Loucy (cell line): ENCODE data around the gene DTNBP1.

Source experiments
- H2AFZ ChIP-seq: fragments of 200-600 bp; sonication (generic); 2 replicates; pipeline ENCODE4 v1.6.0; 2016; ENCODE audit warnings: antibody characterized with exemption, mild to moderate bottlenecking, low read length, moderate library complexity
- H3F3A ChIP-seq: fragments of 200-600 bp; 2 replicates; pipeline ENCODE4 v1.6.0; 2016; ENCODE audit warnings: antibody characterized with exemption, low read depth, mild to moderate bottlenecking
- H3K27me3 ChIP-seq: fragments of 200-600 bp; sonication (generic); 2 replicates; pipeline ENCODE4 v1.6.1; 2014; ENCODE audit warnings: low read length, mild to moderate bottlenecking; ENCODE audit not compliant: insufficient read depth, poor library complexity, severe bottlenecking
- H3K36me3 ChIP-seq: fragments of 200-600 bp; sonication (generic); 2 replicates; pipeline ENCODE4 v1.6.1; 2016; ENCODE audit warnings: low read length; ENCODE audit not compliant: insufficient read depth
- H3K4me1 ChIP-seq: fragments of 200-600 bp; sonication (generic); 2 replicates; pipeline ENCODE4 v1.5.1; 2014; ENCODE audit warnings: low read length, mild to moderate bottlenecking; ENCODE audit not compliant: insufficient read depth, poor library complexity, severe bottlenecking
- H3K4me2 ChIP-seq: fragments of 200-600 bp; sonication (generic); 2 replicates; pipeline ENCODE4 v1.6.0; 2014; ENCODE audit warnings: antibody characterized with exemption, low read length, low read depth, mild to moderate bottlenecking; ENCODE audit not compliant: poor library complexity, severe bottlenecking
- H3K4me3 ChIP-seq: fragments of 200-600 bp; sonication (generic); 2 replicates; pipeline ENCODE4 v1.5.1; 2014; ENCODE audit warnings: low read length, mild to moderate bottlenecking, mixed read lengths; ENCODE audit not compliant: poor library complexity, severe bottlenecking
- H3K79me2 ChIP-seq: fragments of 200-600 bp; sonication (generic); 2 replicates; pipeline ENCODE4 v1.6.1; 2014; ENCODE audit warnings: low read length; ENCODE audit not compliant: insufficient read depth
- H3K9ac ChIP-seq: fragments of 200-600 bp; sonication (generic); 2 replicates; pipeline ENCODE4 v1.6.0; 2014; ENCODE audit warnings: mild to moderate bottlenecking, low read depth, low read length, moderate library complexity; ENCODE audit not compliant: poor library complexity, severe bottlenecking
- H3K9me2 ChIP-seq: fragments of 200-600 bp; sonication (generic); replicated peaks from 2 replicates; pipeline ENCODE4 v1.6.1; 2016; ENCODE audit warnings: low read depth, low read length, mixed read lengths
- H3K9me3 ChIP-seq: fragments of 200-600 bp; sonication (generic); 2 replicates; pipeline ENCODE4 v1.6.1; 2014; ENCODE audit warnings: mild to moderate bottlenecking, antibody characterized with exemption, low read length, low read depth; ENCODE audit not compliant: insufficient read depth
- H4K20me1 ChIP-seq: fragments of 200-600 bp; sonication (generic); 2 replicates; pipeline ENCODE4 v1.6.0; 2014; ENCODE audit warnings: antibody characterized with exemption, low read length, mild to moderate bottlenecking; ENCODE audit not compliant: insufficient read depth, poor library complexity, severe bottlenecking
- CTCF ChIP-seq: fragments of 200-600 bp; sonication (generic); conservative IDR thresholded peaks from 2 replicates; pipeline ENCODE4 v1.5.1; 2014; ENCODE audit warnings: mild to moderate bottlenecking, antibody characterized with exemption, low read length
- EZH2phosphoT487 ChIP-seq: fragments of 200-600 bp; IDR thresholded peaks from 2 replicates; pipeline ENCODE4 v1.6.1; 2018; ENCODE audit warnings: antibody characterized with exemption, mild to moderate bottlenecking, moderate library complexity, borderline replicate concordance

Gene DTNBP1

GRCh38 chr6:15509335-15509933 lies 153.4 kb downstream of the DTNBP1 start:
- no peak for TF ChIP-seq CTCF
- TF ChIP-seq EZH2phosphoT487, result no peak
- no peak overlapping the region for H2AFZ ChIP-seq
- no peak overlapping the region for H3K4me2 ChIP-seq
- H3K4me3 ChIP-seq, result no peak overlapping the region
- no peaks in the 10 kb centered on the region for H3F3A ChIP-seq
- peaks cover 53% of the 10 kb centered on the region for H4K20me1 ChIP-seq
- no peaks in the 10 kb centered on the region for H3K27me3 ChIP-seq
- H3K9me2 ChIP-seq, result no peaks in the 10 kb centered on the region
- H3K79me2 ChIP-seq, result peaks cover 50% of the 10 kb centered on the region; the same call in 1 of the 2 replicates
- peaks cover 100% of the 10 kb centered on the region for H3K36me3 ChIP-seq
- H3K9ac ChIP-seq, result no peak overlapping the region
- H3K4me1 ChIP-seq, result no peaks in the 10 kb centered on the region
- no peaks in the 10 kb centered on the region for H3K9me3 ChIP-seq

- H3K36me3 ChIP-seq, result peaks cover 100% of the 10 kb centered on the region
- TF ChIP-seq CTCF (no peak), EZH2phosphoT487 (no peak)
- H3K9me2 ChIP-seq, result no peaks in the 10 kb centered on the region
- no peak overlapping the region for H3K4me2 ChIP-seq
- no peaks in the 10 kb centered on the region for H3K4me1 ChIP-seq
- peaks cover 58% of the 10 kb centered on the region for H4K20me1 ChIP-seq
- no peaks in the 10 kb centered on the region for H3K9me3 ChIP-seq
- peaks cover 55% of the 10 kb centered on the region; the same call in 1 of the 2 replicates for H3K79me2 ChIP-seq
- H3K4me3 ChIP-seq, result no peak overlapping the region
- H3K27me3 ChIP-seq, result no peaks in the 10 kb centered on the region
- no peaks in the 10 kb centered on the region for H3F3A ChIP-seq
- H2AFZ ChIP-seq, result no peak overlapping the region
- H3K9ac ChIP-seq, result no peak overlapping the region
These were observed 153.9 kb downstream of the DTNBP1 start for GRCh38 chr6:15508931-15509330.

GRCh38 chr6:15508441-15508871 lies 154.4 kb downstream of the DTNBP1 start:
- TF ChIP-seq EZH2phosphoT487 (no peak), CTCF (no peak)
- no peak overlapping the region for H3K4me3 ChIP-seq
- no peak overlapping the region for H3K9ac ChIP-seq
- no peak overlapping the region for H2AFZ ChIP-seq
- H3F3A ChIP-seq, result no peaks in the 10 kb centered on the region
- no peaks in the 10 kb centered on the region for H3K9me2 ChIP-seq
- H3K79me2 ChIP-seq, result peaks cover 55% of the 10 kb centered on the region; the same call in 1 of the 2 replicates
- H3K9me3 ChIP-seq, result no peaks in the 10 kb centered on the region
- peaks cover 100% of the 10 kb centered on the region for H3K36me3 ChIP-seq
- no peak overlapping the region for H3K4me2 ChIP-seq
- no peaks in the 10 kb centered on the region for H3K27me3 ChIP-seq
- H3K4me1 ChIP-seq, result no peaks in the 10 kb centered on the region
- peaks cover 63% of the 10 kb centered on the region for H4K20me1 ChIP-seq
